ENCODE results near the gene TNS4. TPM values are rescaled to one million over a fixed set of nuclear protein-coding genes. Genes with fewer than 3 reads are reported as not detected.

The TNS4 gene
- total RNA-seq, 1 donor from 2014 or later: not detected

GRCh38 chr17:40487371-40488020, 13.9 kb downstream of the TNS4 start:
- Mint-ChIP-seq H3K4me1 (ENCODE audit: low read depth, unreplicated experiment) (peaks cover 11% of the 10 kb centered on the region), H3K27ac (ENCODE audit: unreplicated experiment) (no peak overlapping the region)
- no peak for DNase-seq

GRCh38 chr17:40486522-40487370, 14.7 kb downstream of the TNS4 start:
- H3K9me3 Mint-ChIP-seq (ENCODE audit: unreplicated experiment): peaks cover 6% of the 10 kb centered on the region
- no peak overlapping the region for H3K27ac Mint-ChIP-seq (ENCODE audit: unreplicated experiment)
- peaks cover 11% of the 10 kb centered on the region for H3K4me1 Mint-ChIP-seq (ENCODE audit: low read depth, unreplicated experiment)

More at GRCh38 chr17:40487371-40488020, 13.9 kb downstream of the TNS4 start:
- no peaks in the 10 kb centered on the region for H3K36me3 Mint-ChIP-seq (ENCODE audit: unreplicated experiment)
- TF ChIP-seq CTCF (IDR thresholded peaks at IDR 0.05; ENCODE audit: partially characterized antibody, unreplicated experiment): no peak
- H3K4me3 Mint-ChIP-seq (ENCODE audit: unreplicated experiment): no peak overlapping the region
- peaks cover 6% of the 10 kb centered on the region for H3K9me3 Mint-ChIP-seq (ENCODE audit: unreplicated experiment)
- no peaks in the 10 kb centered on the region for H3K27me3 Mint-ChIP-seq (ENCODE audit: unreplicated experiment)

GRCh38 chr17:40485851-40486521, 15.4 kb downstream of the TNS4 start:
- Mint-ChIP-seq H3K27me3 (ENCODE audit: unreplicated experiment) (peaks cover 3% of the 10 kb centered on the region), H3K27ac (ENCODE audit: unreplicated experiment) (no peak overlapping the region)

More at GRCh38 chr17:40486522-40487370, 14.7 kb downstream of the TNS4 start:
- H3K27me3 Mint-ChIP-seq (ENCODE audit: unreplicated experiment): peaks cover 3% of the 10 kb centered on the region
- no peak overlapping the region for H3K4me3 Mint-ChIP-seq (ENCODE audit: unreplicated experiment)
- no peaks in the 10 kb centered on the region for H3K36me3 Mint-ChIP-seq (ENCODE audit: unreplicated experiment)
- no peak for TF ChIP-seq CTCF (IDR thresholded peaks at IDR 0.05; ENCODE audit: partially characterized antibody, unreplicated experiment)
- DNase-seq: no peak

GRCh38 chr17:40484973-40485530, 16.4 kb downstream of the TNS4 start:
- Mint-ChIP-seq H3K4me1 (ENCODE audit: low read depth, unreplicated experiment) (no peaks in the 10 kb centered on the region), H3K27me3 (ENCODE audit: unreplicated experiment) (peaks cover 3% of the 10 kb centered on the region), H3K4me3 (ENCODE audit: unreplicated experiment) (no peak overlapping the region), H3K9me3 (ENCODE audit: unreplicated experiment) (peaks cover 9% of the 10 kb centered on the region), H3K27ac (ENCODE audit: unreplicated experiment) (no peak overlapping the region), H3K36me3 (ENCODE audit: unreplicated experiment) (no peaks in the 10 kb centered on the region)
- no peak for TF ChIP-seq CTCF (IDR thresholded peaks at IDR 0.05; ENCODE audit: partially characterized antibody, unreplicated experiment)
- DNase-seq: no peak

More at GRCh38 chr17:40485851-40486521, 15.4 kb downstream of the TNS4 start:
- no peak for DNase-seq
- Mint-ChIP-seq H3K36me3 (ENCODE audit: unreplicated experiment) (no peaks in the 10 kb centered on the region), H3K4me1 (ENCODE audit: low read depth, unreplicated experiment) (peaks cover 9% of the 10 kb centered on the region), H3K9me3 (ENCODE audit: unreplicated experiment) (peaks cover 9% of the 10 kb centered on the region), H3K4me3 (ENCODE audit: unreplicated experiment) (no peak overlapping the region)
- no peak for TF ChIP-seq CTCF (IDR thresholded peaks at IDR 0.05; ENCODE audit: partially characterized antibody, unreplicated experiment)
